Omental fat pad (tissue), 4 donors: Measurements from ENCODE around the gene EIF4G3. TPM values are rescaled to one million over a fixed set of nuclear protein-coding genes. Genes with fewer than 3 reads are reported as not detected.

Experiments
- ATAC-seq: fragments of 150-250 bp; one replicate; pipeline ENCODE4 v1.9.1; 2016; ENCODE audit warnings: mild to moderate bottlenecking, moderate library complexity; ENCODE audit not compliant: low FRiP score
- DNase-seq: peaks from one replicate; pipeline ENCODE4 v3.0.0-alpha.2; 2019; ENCODE audit warnings: low spot score
- CTCF ChIP-seq, 3 donors: fragments of 450-650 bp; IDR thresholded peaks; one replicate each; pipeline ENCODE4 v1.5.1; 2016 to 2017; ENCODE audit warnings: antibody characterized with exemption in 3 of 3, mild to moderate bottlenecking in 3 of 3, moderate library complexity in 2 of 3
- total RNA-seq, 4 donors: library from RNA; depleted of rRNA; stranded (reverse); fragments of >200 nt; gene quantifications; one replicate each; pipeline ENCODE4 v1.1.0, GENCODE V29; 2016

The EIF4G3 gene
- total RNA-seq, 4 donors from 2014 or later, result 50.2 to 69.5 (median 51.8) TPM

GRCh38 chr1:21161842-21162241, 14.9 kb downstream of the EIF4G3 start:
- no peak for TF ChIP-seq CTCF (IDR thresholded peaks at IDR 0.05)
- no peak for DNase-seq
- no peak for ATAC-seq

GRCh38 chr1:21160263-21160796, 16.4 kb downstream of the EIF4G3 start:
- no peak for TF ChIP-seq CTCF (IDR thresholded peaks at IDR 0.05)
- no peak for DNase-seq
- no peak for ATAC-seq

- DNase-seq, result no peak
- TF ChIP-seq CTCF (IDR thresholded peaks at IDR 0.05), result no peak
- ATAC-seq, result no peak
Measured at GRCh38 chr1:21157868-21158267, 18.8 kb downstream of the EIF4G3 start.

- DNase-seq, result no peak
- ATAC-seq, result no peak
- no peak for TF ChIP-seq CTCF (IDR thresholded peaks at IDR 0.05)
Measured at GRCh38 chr1:21157054-21157453, 19.6 kb downstream of the EIF4G3 start.

GRCh38 chr1:21156019-21156418, 20.7 kb downstream of the EIF4G3 start:
- DNase-seq (no peak), ATAC-seq (no peak)
- no peak for TF ChIP-seq CTCF (IDR thresholded peaks at IDR 0.05)

GRCh38 chr1:21154717-21155116, 22.0 kb downstream of the EIF4G3 start:
- no peak for ATAC-seq
- no peak for TF ChIP-seq CTCF (IDR thresholded peaks at IDR 0.05)
- no peak for DNase-seq

GRCh38 chr1:21153388-21153787, 23.3 kb downstream of the EIF4G3 start:
- DNase-seq (no peak), ATAC-seq (no peak)
- no peak for TF ChIP-seq CTCF (IDR thresholded peaks at IDR 0.05)
